DOHH2 (cell line): ENCODE results near the gene NEMP1.

Source experiments
- CTCF ChIP-seq: fragments of 200-600 bp; sonication (generic); IDR thresholded peaks from one replicate; pipeline ENCODE4 v1.5.1; 2014; ENCODE audit warnings: antibody characterized with exemption, mild to moderate bottlenecking, low read depth, low read length; ENCODE audit not compliant: poor library complexity, severe bottlenecking
- EZH2phosphoT487 ChIP-seq: fragments of 200-600 bp; sonication (generic); IDR thresholded peaks from 2 replicates; pipeline ENCODE4 v1.6.1; 2017; ENCODE audit warnings: borderline replicate concordance, mild to moderate bottlenecking, antibody characterized with exemption, low read length, moderate library complexity, mixed read lengths

- no peak for TF ChIP-seq CTCF
- no peak for TF ChIP-seq EZH2phosphoT487
Observed at GRCh38 chr12:57091638-57092528, 13.3 kb upstream of the NEMP1 start.
